ENCODE measurements around the gene MYO9B. TPM values are rescaled to one million over a fixed set of nuclear protein-coding genes. Genes with fewer than 3 reads are reported as not detected.

Gene MYO9B
- total RNA-seq, 1 experiment from 2014 or later, result 79.4 TPM

DNA sequence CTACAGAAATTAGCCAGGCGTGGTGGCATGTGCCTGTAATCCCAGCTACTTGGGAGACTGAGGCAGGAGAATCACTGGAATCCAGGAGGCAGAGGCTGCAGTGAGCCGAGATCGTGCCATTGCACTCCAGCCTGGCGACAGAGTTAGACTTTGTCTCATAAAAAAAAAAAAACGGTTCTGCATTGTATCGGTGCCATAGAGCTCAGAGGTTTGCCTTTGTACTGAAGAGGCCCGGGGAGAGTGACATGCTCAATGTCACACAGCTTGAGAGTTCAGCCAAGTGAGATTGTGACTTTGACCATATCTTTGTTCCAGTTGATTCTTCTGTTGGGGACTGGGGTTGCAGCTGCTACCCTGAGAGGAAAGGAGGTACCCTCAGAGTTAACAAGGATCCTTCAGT lies 4.7 kb upstream of the MYO9B start:
- DNase-seq (ENCODE audit: low read depth, low spot score) (no peak), ATAC-seq (no peak)
- no peaks in the 10 kb centered on the region for H3K27me3 ChIP-seq (ENCODE audit: control insufficient read depth, insufficient read depth, low read length)
- intact Hi-C loops (cut with micrococcal nuclease; ENCODE audit: unreplicated experiment), result no loop called here
- TF ChIP-seq SIN3A (IDR thresholded peaks at IDR 0.05; ENCODE audit: borderline replicate concordance, insufficient read depth, low read depth, low read length) (no peak), TCF7L2 (IDR thresholded peaks at IDR 0.05; ENCODE audit: low read depth, low read length) (no peak), POLR2AphosphoS5 (IDR thresholded peaks at IDR 0.05; ENCODE audit: low read depth, low read length) (no peak), CTCF (IDR thresholded peaks at IDR 0.05) (no peak), REST (IDR thresholded peaks at IDR 0.05; ENCODE audit: insufficient read depth in 1 of 2, low read depth in 2 of 2, low read length in 1 of 2) (no peak)
- POLR2A ChIA-PET, result interaction anchor here (0.6 kb wide), 1 partner anchor 123 kb away, joined by 4 read pairs; no protein-coding TSS in a partner anchor
- H3K9me3 ChIP-seq (ENCODE audit: control insufficient read depth, insufficient read depth, low read depth, low read length), result no peaks in the 10 kb centered on the region
- H3K27ac ChIP-seq (ENCODE audit: low read length), result no peak overlapping the region
- no peaks in the 10 kb centered on the region; the same call in 1 of the 2 replicates for H3K36me3 ChIP-seq (ENCODE audit: control insufficient read depth, insufficient read depth, low read length)
- H3K4me1 ChIP-seq (ENCODE audit: control insufficient read depth, insufficient read depth, low read length), result peaks cover 4% of the 10 kb centered on the region
- CTCF ChIA-PET, result no interaction called here
- in situ Hi-C loops (cut with HindIII; ENCODE audit: low pct_unique_long_range_greater_than_20kb, low sequenced_read_pairs), result no loop called here
- BruUV-seq (replicated peaks), result no TSS peak
- no peak overlapping the region for H3K4me3 ChIP-seq (ENCODE audit: low read depth in 2 of 2, low read length in 2 of 2)

DNA sequence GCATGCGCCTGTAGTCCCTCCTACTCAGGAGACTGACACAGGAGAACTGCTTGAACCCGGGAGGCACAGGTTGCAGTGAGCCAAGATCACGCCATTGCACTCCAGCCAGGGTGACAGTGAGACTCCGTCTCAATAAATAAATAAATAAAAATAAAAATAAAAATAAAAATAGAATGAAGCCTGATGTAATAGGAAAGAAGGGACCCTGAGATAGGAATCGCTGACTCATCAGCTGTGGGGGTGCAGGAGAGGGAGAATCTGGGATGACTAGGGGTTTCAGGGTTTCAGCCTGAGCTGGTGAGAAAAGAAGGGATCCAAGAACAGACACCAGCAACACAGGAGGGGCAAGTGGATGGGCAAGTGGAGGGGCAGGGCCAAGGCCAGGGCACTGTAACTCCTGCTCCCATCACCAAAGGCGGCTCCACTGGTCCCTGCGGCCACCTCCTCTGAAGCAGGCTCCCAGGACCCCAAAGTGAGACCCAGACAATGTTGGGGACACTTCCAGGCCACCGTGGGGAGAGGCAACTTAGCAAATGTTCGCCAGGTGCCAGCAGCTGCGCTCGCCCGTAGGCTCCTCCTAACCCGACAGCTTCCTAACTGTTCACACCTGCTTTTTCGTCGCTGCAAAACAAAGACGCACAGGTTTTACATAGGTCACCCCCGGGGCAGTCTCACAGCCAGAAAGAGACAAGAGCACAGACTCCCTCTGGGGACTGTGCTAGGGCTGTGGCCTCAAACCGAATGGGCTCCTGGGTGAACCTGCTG lies 1.5 kb upstream of the MYO9B start:
- in situ Hi-C loops (cut with HindIII; ENCODE audit: low pct_unique_long_range_greater_than_20kb, low sequenced_read_pairs) (no loop called here), intact Hi-C loops (cut with micrococcal nuclease; ENCODE audit: unreplicated experiment) (no loop called here)
- H3K4me3 ChIP-seq (ENCODE audit: low read depth in 2 of 2, low read length in 2 of 2), result peak overlapping the region; percentile 68 to 81
- peak overlapping the region; percentile 90 for H3K27ac ChIP-seq (ENCODE audit: low read length)
- ATAC-seq (no peak), DNase-seq (ENCODE audit: low read depth, low spot score) (no peak)
- ChIA-PET POLR2A (no interaction called here), CTCF (no interaction called here)
- no TSS peak for BruUV-seq (replicated peaks)
- H3K9me3 ChIP-seq (ENCODE audit: control insufficient read depth, insufficient read depth, low read depth, low read length), result no peaks in the 10 kb centered on the region
- H3K27me3 ChIP-seq (ENCODE audit: control insufficient read depth, insufficient read depth, low read length), result no peaks in the 10 kb centered on the region
- TF ChIP-seq SIN3A (IDR thresholded peaks at IDR 0.05; ENCODE audit: borderline replicate concordance, insufficient read depth, low read depth, low read length), result no peak
- no peak for TF ChIP-seq TCF7L2 (IDR thresholded peaks at IDR 0.05; ENCODE audit: low read depth, low read length)
- no peak for TF ChIP-seq POLR2AphosphoS5 (IDR thresholded peaks at IDR 0.05; ENCODE audit: low read depth, low read length)
- TF ChIP-seq CTCF (IDR thresholded peaks at IDR 0.05), result no peak
- no peak for TF ChIP-seq REST (IDR thresholded peaks at IDR 0.05; ENCODE audit: insufficient read depth in 1 of 2, low read depth in 2 of 2, low read length in 1 of 2)
- H3K4me1 ChIP-seq (ENCODE audit: control insufficient read depth, insufficient read depth, low read length), result peaks cover 22% of the 10 kb centered on the region
- no peaks in the 10 kb centered on the region for H3K36me3 ChIP-seq (ENCODE audit: control insufficient read depth, insufficient read depth, low read length)

Measured in Panc1 (cell line).